OCI-LY1 (cell line): ENCODE results near the gene CTNNA3.

ENCODE experiments used
- H2AFZ ChIP-seq: fragments of 200-600 bp; sonication (generic), shearing (Covaris generic); 2 replicates; pipeline ENCODE4 v1.6.0; 2014; ENCODE audit warnings: antibody characterized with exemption, mild to moderate bottlenecking, low read length
- H3F3A ChIP-seq: fragments of 200-600 bp; sonication (generic), shearing (Covaris generic); 2 replicates; pipeline ENCODE4 v1.6.0; 2014; ENCODE audit warnings: mild to moderate bottlenecking, antibody characterized with exemption, low read length, moderate library complexity; ENCODE audit not compliant: insufficient read depth
- H3K27ac ChIP-seq: fragments of 200-600 bp; sonication (generic); 2 replicates; pipeline ENCODE4 v1.5.1; 2014; ENCODE audit warnings: low read length, mixed run types, mild to moderate bottlenecking, low read depth; ENCODE audit not compliant: poor library complexity, severe bottlenecking
- H3K27me3 ChIP-seq: fragments of 200-600 bp; sonication (generic); 2 replicates; pipeline ENCODE4 v1.6.0; 2014; ENCODE audit warnings: antibody characterized with exemption, mild to moderate bottlenecking, low read length, moderate library complexity; ENCODE audit not compliant: insufficient read depth
- H3K36me3 ChIP-seq: fragments of 200-600 bp; sonication (generic); 2 replicates; pipeline ENCODE4 v1.6.1; 2014; ENCODE audit warnings: mild to moderate bottlenecking, antibody characterized with exemption, low read length, moderate library complexity, mixed read lengths; ENCODE audit not compliant: insufficient read depth
- H3K4me1 ChIP-seq: fragments of 200-600 bp; sonication (generic); 2 replicates; pipeline ENCODE4 v1.5.1; 2014; ENCODE audit warnings: mild to moderate bottlenecking, low read length, moderate library complexity; ENCODE audit not compliant: insufficient read depth, severe bottlenecking
- H3K4me2 ChIP-seq: fragments of 200-600 bp; sonication (generic), shearing (Covaris generic); 2 replicates; pipeline ENCODE4 v1.6.1; 2014; ENCODE audit warnings: low read length
- H3K4me3 ChIP-seq: fragments of 200-600 bp; sonication (generic); 2 replicates; pipeline ENCODE4 v1.5.1; 2014; ENCODE audit warnings: low read length, low read depth, mild to moderate bottlenecking, mixed read lengths; ENCODE audit not compliant: poor library complexity, severe bottlenecking
- H3K79me2 ChIP-seq: fragments of 200-600 bp; shearing (Covaris generic); 2 replicates; pipeline ENCODE4 v1.6.1; 2016; ENCODE audit warnings: mixed run types, low read length, mixed read lengths; ENCODE audit not compliant: insufficient read depth
- H3K9ac ChIP-seq: fragments of 200-600 bp; sonication (generic), shearing (Covaris generic); 2 replicates; pipeline ENCODE4 v1.6.1; 2014; ENCODE audit warnings: mild to moderate bottlenecking, low read length, mixed read lengths
- H3K9me2 ChIP-seq: fragments of 200-600 bp; sonication (generic), shearing (Covaris generic); 2 replicates; pipeline ENCODE4 v1.6.1; 2014; ENCODE audit warnings: low read depth, mild to moderate bottlenecking, low read length, mixed read lengths
- H3K9me3 ChIP-seq: fragments of 200-600 bp; shearing (Covaris generic); 2 replicates; pipeline ENCODE4 v1.6.1; 2014; ENCODE audit warnings: low read length, mixed read lengths
- H4K20me1 ChIP-seq: fragments of 200-600 bp; sonication (generic), shearing (Covaris generic); 2 replicates; pipeline ENCODE4 v1.6.0; 2016; ENCODE audit warnings: mild to moderate bottlenecking, low read length; ENCODE audit not compliant: insufficient read depth
- EZH2 ChIP-seq: fragments of 200-600 bp; sonication (generic), shearing (Covaris generic); IDR thresholded peaks from 2 replicates; pipeline ENCODE4 v1.8.0; 2017; ENCODE audit warnings: borderline replicate concordance, mixed run types, mild to moderate bottlenecking, antibody characterized with exemption, low read length, moderate library complexity, mixed read lengths
- TF ChIP-seq, protein P1 (sequence below): fragments of 200-600 bp; sonication (generic), shearing (Covaris generic); IDR thresholded peaks from 2 replicates; pipeline ENCODE4 v1.5.1; 2017; ENCODE audit warnings: mild to moderate bottlenecking, antibody characterized with exemption, low read length, moderate library complexity, mixed read lengths

Gene CTNNA3

GRCh38 chr10:66747451-66747850 lies 948.5 kb downstream of the CTNNA3 start:
- Histone ChIP-seq H3K27me3 (no peaks in the 10 kb centered on the region), H3K9me2 (no peaks in the 10 kb centered on the region), H3K36me3 (no peaks in the 10 kb centered on the region), H3K4me3 (no peak overlapping the region), H2AFZ (no peak overlapping the region), H4K20me1 (no peaks in the 10 kb centered on the region), H3K27ac (no peak overlapping the region), H3K4me1 (no peaks in the 10 kb centered on the region), H3K9me3 (no peaks in the 10 kb centered on the region), H3K79me2 (no peaks in the 10 kb centered on the region), H3K9ac (no peak overlapping the region), H3K4me2 (no peak overlapping the region), H3F3A (no peaks in the 10 kb centered on the region)
- TF ChIP-seq, protein P1, sequence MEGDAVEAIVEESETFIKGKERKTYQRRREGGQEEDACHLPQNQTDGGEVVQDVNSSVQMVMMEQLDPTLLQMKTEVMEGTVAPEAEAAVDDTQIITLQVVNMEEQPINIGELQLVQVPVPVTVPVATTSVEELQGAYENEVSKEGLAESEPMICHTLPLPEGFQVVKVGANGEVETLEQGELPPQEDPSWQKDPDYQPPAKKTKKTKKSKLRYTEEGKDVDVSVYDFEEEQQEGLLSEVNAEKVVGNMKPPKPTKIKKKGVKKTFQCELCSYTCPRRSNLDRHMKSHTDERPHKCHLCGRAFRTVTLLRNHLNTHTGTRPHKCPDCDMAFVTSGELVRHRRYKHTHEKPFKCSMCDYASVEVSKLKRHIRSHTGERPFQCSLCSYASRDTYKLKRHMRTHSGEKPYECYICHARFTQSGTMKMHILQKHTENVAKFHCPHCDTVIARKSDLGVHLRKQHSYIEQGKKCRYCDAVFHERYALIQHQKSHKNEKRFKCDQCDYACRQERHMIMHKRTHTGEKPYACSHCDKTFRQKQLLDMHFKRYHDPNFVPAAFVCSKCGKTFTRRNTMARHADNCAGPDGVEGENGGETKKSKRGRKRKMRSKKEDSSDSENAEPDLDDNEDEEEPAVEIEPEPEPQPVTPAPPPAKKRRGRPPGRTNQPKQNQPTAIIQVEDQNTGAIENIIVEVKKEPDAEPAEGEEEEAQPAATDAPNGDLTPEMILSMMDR: no peak
- TF ChIP-seq EZH2: no peak

DNA sequence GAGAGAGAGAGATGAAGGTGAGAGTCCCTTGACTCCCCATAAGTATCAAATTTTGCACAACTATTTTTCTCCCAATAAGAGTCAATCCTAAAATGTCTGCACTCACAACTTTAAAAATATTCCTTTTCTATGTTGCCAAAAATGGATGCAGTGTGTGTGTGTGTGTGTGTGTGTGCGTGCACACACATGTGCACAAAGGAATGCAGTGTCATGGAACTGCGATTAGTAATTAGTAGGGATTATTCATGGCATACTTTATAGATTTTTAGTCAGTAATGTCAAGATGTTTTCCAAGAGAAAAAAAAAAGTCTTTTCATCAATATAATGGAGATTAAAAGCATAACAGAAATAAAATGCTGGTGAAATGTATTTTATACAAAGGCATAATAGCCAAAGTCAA lies 949.3 kb downstream of the CTNNA3 start:
- Histone ChIP-seq H3K4me3 (no peak overlapping the region), H3K36me3 (no peaks in the 10 kb centered on the region)

GRCh38 chr10:66746246-66746645 lies 949.7 kb downstream of the CTNNA3 start:
- no peak overlapping the region for H3K9ac ChIP-seq
- TF ChIP-seq EZH2: no peak
- TF ChIP-seq, protein P1: no peak
- no peaks in the 10 kb centered on the region for H3K79me2 ChIP-seq

More for the DNA sequence above, 949.3 kb downstream of the CTNNA3 start:
- Histone ChIP-seq H3K9me3 (no peaks in the 10 kb centered on the region), H3F3A (no peaks in the 10 kb centered on the region), H4K20me1 (no peaks in the 10 kb centered on the region), H3K79me2 (no peaks in the 10 kb centered on the region), H3K27me3 (no peaks in the 10 kb centered on the region), H3K27ac (no peak overlapping the region), H3K9ac (no peak overlapping the region), H3K9me2 (no peaks in the 10 kb centered on the region), H2AFZ (no peak overlapping the region), H3K4me2 (no peak overlapping the region), H3K4me1 (no peaks in the 10 kb centered on the region)
- TF ChIP-seq, protein P1: no peak

More at GRCh38 chr10:66746246-66746645, 949.7 kb downstream of the CTNNA3 start:
- H3K4me2 ChIP-seq: no peak overlapping the region
- H3K4me1 ChIP-seq: no peaks in the 10 kb centered on the region
- no peak overlapping the region for H3K4me3 ChIP-seq
- H3F3A ChIP-seq: no peaks in the 10 kb centered on the region
- no peaks in the 10 kb centered on the region for H4K20me1 ChIP-seq
- H3K27ac ChIP-seq: no peak overlapping the region
- H2AFZ ChIP-seq: no peak overlapping the region
- H3K36me3 ChIP-seq: no peaks in the 10 kb centered on the region
- no peaks in the 10 kb centered on the region for H3K9me3 ChIP-seq
- no peaks in the 10 kb centered on the region for H3K9me2 ChIP-seq
- H3K27me3 ChIP-seq: no peaks in the 10 kb centered on the region
